ENCODE measurements around the gene PLCD3.

PLCD3 gene

GRCh38 chr17:45149037-45149668 lies 16.8 kb upstream of the PLCD3 start:
- DNase-seq, result peak; percentile 83

DNA sequence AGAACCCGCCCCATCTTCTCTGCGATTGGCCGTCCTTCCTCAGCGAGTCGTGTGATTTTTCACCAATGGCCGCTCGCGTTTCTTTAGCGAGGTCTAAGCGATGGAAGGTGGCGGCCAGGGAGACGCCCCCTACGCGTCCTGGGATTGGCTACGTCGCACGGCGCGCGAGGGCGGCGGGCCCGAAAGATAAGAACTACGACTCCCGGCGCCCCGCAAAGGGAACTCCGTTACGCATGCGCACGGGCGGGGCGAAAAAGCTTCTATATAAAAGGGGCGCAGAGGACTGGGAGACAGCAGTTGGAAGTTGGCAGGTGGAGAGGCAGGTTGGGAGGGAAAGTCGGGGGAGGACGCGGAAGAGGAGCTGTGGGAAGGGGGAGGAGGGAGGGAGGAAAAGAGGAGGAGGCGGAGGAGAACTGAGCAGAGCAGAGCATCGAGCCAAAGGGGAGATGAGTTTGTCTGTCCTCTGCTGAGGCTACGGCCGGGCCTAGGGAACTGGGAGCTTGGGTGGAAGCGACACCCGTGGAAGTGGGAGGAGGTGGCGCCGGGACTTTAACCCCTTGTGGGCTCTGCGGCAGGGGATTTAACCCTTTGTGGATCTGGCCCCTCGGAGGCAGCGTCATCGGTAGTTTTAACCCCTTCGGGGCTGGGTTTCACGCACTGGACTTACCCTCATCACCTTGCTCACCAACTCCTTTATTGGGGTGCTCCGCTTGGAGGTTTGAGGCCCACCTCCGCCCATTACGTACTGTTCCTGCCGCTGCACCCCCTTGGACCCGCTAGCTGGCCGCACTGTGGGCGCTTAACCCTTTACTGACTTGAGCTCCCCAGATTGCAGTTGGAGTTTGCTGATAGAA lies 16.1 kb upstream of the PLCD3 start, which contains the start of gene HEXIM1:
TSS of gene HEXIM1 (plus strand) at position 293 of the 854 bp plus-strand sequence. CDS start 716 bp downstream, outside the sequence.
- peak; percentile 99 for DNase-seq

DNA sequence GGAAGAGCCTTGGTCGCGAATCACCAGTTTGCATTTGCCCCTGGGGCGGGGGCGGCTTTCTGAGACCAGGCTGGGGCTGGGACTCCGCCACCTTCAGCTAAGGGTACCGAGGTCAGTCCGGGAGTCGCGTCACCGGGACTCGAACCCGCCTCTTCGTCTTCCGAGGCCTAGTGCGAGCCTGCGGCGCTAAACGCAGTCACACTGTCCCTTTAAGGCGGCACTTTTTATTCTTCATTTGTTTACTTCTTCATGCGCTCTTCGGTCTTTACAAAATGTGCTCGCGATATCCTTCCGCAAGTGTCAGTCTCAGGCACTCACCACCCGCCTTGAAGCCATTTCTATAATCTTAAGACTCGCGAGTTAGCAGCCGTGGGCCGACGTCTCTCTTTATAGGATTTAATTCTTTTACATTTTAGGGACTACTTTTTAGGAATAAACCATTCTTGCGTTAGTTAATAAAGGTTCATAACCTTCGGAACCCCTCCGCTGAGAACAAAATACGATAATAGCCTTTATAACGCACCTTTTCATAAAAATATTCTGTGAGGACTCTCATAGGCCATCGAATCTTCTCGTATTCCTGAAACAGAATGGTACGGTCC lies 15.4 kb upstream of the PLCD3 start:
- peak; percentile 96 for DNase-seq

DNA sequence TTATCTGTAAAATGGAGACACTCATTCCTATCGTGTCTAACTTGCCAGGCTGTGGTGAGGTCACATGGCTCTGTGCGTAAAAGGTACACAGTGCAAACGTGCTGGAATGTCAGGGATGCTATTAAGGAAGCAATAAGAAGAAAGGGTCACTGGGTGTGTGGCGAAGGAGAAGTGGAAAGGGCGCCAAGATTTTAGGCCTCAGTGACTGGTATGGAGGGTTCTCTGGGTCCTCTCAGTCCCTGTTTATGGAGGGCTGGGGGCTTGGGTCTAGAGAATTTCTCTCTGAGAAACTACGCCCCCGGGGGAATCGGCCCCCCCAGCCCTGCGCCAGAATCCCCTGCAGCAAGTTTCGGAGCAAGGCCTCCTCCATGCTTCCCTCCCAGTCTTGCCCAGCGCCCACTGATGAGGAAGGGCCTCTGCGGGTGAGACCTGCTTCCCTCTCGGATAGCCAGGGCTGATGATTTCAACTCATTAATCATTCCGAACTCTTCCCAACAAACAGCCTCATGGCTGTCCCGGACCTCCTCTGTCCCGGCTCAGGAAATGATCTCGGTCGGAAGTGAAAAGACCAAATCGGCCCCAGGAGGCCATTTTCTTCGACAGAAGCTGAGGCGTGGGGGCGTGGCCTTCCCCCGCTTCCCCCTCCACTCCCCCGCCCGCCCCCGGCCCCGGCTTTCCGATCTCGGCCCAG lies 14.7 kb upstream of the PLCD3 start:
- DNase-seq, result no peak

DNA sequence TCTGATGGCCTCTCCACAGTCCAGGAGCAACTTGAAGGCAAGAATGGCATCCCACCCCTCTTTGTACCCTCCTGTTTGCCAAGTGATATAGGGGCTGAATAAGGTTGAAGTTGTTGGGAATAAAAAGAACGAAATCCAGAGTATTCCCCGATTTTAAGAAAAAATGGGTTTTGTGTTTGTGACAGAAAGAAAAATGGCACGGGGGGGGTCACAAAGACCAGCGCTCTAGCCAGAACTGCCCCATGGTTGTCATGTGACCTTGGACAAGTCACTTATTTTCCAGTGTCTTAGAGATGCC lies 14.2 kb upstream of the PLCD3 start:
- no peak for DNase-seq

DNA sequence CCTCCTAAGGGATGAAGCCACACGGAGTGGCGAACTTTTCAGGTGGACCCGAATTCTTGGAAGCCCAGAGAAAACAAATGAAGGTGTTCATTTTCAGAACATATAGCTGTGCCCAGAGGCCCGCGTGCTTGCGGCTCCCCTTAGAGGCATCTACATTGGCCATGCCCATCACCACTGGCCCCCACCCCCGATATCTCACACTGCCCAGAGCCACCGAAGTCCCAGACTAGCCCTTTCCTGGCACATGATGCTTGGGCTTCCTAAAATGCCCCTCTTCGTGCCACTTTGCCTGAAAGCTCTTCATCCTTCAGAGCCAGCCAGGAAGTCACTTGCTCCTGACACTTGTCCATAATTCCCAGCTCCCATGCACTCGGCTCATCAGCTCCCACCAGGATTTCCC lies 13.9 kb upstream of the PLCD3 start:
- DNase-seq, result no peak

GRCh38 chr17:45145035-45145389 lies 12.7 kb upstream of the PLCD3 start:
- no peak for DNase-seq

DNA sequence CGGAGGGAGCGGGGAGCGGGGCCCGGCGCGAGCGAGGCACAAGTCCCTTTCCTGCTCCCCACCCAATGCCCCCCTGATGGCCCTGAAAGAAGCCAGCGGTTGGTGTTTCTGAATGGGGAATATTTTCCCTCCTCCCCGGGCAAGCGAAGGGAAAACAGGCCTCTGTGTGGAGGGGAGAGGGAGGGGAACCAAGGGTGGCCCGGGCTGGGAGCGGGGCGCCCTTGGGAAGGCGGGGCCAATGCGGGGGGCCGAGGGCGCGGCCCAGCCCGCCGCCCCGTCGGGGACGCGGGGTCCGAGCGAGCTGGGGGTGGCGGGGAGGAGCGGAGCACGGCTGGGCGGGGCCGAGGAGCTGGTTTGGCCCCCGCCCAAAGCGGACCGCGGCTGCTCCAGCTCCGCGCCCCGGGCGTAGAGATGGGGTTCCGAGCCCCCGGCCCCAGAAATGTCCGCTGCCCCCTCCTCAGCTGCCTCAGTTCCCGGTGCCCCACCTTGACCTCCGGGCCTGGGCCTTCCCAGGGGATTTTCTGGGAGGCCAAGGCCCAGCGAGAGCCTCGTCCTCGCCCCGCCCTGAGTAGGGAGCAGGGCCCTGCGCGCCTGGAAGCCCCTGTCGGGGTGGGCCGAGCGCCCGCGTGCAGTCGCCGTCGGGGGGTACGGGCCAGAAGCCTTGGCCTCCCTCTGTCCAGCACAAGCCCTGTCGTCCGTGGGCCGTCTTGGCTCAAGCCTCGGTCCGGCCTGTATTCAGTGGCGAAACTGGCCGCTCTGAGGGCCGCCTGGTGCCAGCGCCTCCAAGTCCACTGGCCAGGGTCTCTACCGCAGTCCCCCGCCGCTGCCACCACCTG lies 12.1 kb upstream of the PLCD3 start:
- no peak for DNase-seq

GRCh38 chr17:45143767-45144198 lies 11.5 kb upstream of the PLCD3 start:
- DNase-seq, result no peak

- DNase-seq, result no peak
Observed at GRCh38 chr17:45143094-45143670, 10.9 kb upstream of the PLCD3 start.

GRCh38 chr17:45139533-45139920 lies 7.2 kb upstream of the PLCD3 start:
- no peak for DNase-seq

GRCh38 chr17:45138911-45139532 lies 6.7 kb upstream of the PLCD3 start:
- DNase-seq, result no peak

- no peak for DNase-seq
Observed at GRCh38 chr17:45137561-45138305, 5.4 kb upstream of the PLCD3 start.

DNA sequence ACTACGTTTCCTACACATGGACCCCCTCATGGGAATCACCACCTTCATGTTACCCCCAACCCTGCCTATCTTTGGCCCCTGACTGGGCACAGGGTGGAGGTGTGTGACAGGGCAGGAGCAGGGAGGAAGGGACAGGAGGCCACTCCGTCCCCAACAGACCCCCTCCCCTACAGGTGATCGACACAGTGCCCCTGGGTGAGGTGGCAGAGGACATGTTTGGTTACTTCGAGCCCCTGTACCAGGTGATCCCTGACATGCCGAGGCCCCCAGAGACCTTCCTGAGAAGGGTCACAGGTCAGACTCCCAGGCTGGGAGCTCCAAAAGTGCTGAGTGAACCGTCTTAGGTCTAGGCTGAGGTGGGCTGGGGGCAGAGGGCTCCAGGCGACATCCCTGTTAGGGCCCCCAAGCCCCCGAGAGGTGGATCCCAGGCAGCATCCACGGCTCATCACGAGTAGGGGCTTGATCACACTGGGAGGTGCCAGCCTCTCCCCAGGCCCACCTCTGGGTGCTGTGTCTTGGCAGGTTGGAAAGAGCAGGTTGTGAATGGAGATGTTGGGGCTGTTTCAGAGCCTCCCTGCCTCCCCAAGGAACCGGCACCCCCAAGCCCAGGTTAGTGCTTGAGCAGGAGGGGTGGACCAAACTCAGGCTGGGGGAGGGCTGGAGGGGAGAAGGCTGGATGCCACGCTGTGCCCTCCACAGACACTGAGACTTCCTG lies 4.7 kb upstream of the PLCD3 start:
- DNase-seq, result no peak

DNA sequence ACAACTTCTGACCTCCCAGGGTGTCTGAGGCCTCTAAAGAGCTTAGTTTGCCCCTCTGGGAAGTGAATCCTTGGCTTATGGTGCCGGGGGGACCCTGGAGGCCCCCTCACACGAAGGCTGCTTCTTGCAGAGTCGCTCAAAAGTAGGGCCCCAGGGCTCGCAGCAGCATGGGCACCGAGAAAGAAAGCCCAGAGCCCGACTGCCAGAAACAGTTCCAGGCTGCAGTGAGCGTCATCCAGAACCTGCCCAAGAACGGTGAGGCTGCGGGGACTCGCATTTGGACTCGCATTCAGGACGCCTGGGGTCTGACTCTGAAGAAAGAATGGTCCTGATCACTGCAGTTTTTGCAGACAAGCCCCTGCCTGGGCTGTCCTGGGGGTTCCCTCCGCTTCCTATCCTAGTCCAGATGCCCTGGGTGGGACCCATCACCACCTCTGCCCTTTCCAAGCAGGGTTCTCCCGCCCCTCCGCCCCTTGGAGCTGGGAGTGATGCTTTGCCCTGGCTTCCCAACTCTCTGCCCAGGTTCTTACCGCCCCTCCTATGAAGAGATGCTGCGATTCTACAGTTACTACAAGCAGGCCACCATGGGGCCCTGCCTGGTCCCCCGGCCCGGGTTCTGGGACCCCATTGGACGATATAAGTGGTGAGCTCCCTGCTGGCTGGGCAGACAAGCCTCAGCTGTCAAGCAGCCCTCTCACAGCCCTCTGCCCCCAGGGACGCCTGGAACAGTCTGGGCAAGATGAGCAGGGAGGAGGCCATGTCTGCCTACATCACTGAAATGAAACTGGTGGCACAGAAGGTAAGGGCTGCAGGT lies 3.9 kb upstream of the PLCD3 start:
- DNase-seq, result no peak

- peak; percentile 89 for DNase-seq
Observed at GRCh38 chr17:45135192-45135977, 3.1 kb upstream of the PLCD3 start, which contains the start of gene ACBD4. Gene ACBD4, plus strand, starts transcription at chr17:45135687. Its CDS starts 458 bp downstream, at chr17:45136145.

DNA sequence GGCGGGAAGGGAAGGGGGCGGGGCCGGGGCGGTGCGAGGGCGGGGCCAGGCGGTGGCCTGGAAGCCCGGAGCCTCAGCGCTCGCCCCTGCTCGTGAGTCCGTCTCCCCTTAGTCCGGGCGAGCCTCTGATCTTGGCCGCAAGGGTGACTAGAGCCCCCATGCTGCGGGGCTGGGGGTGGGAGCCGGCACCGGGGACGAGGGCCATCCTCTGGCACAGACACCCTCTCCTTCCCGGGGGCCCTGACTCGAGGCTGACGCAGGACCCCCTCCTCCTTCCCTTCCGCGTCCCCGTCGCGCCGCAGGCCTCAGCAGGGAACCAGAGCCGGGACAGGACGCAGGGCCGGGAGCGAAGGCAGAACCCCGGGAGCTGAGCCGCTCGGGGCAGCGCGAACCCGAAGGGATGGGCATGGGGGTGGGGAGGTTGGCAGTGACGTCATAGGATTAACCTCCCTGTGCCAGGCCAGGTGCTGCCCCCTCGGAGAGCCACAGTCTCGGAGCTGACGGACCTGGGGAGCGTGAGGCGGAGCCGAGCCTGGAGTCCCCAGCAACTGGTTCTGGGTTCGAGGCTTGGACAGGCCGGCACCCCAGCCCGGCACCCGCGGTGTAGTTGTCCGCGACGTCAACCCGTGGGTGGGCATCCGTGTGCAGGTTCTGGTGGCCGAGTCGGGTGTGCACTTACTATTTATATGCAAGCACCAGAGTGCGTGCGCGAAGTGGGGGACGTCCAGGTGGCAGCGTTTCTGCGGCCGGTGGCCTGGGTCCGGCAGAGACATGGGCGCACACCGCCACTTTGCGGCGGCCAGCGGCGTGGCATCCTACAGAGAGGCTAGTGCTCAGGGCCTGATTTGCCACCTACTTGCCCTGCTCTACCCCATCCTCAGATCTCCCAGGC lies 503 bp upstream of the PLCD3 start:
- DNase-seq, result peak; percentile 70
